GM12891 (cell line): ENCODE results near the gene AGRP.

Source experiments
- PAX5 ChIP-seq: IDR thresholded peaks from 2 replicates; pipeline ENCODE4 v1.6.1; 2011; ENCODE audit warnings: low read length, moderate library complexity, mild to moderate bottlenecking; ENCODE audit not compliant: insufficient read depth, severe bottlenecking
- POLR2A ChIP-seq: IDR thresholded peaks from 2 replicates; pipeline ENCODE4 v1.6.1; 2011; ENCODE audit warnings: low read depth, low read length, control low read depth
- POLR2AphosphoS5 ChIP-seq: IDR thresholded peaks from 2 replicates; pipeline ENCODE4 v1.6.1; 2011; ENCODE audit warnings: low read depth, low read length, control low read depth
- SPI1 ChIP-seq: IDR thresholded peaks from 2 replicates; pipeline ENCODE4 v1.6.1; 2011; ENCODE audit warnings: low read depth, low read length, control low read depth
- TAF1 ChIP-seq: IDR thresholded peaks from 2 replicates; pipeline ENCODE4 v1.6.1; 2011; ENCODE audit warnings: low read depth, low read length, control low read depth

- TF ChIP-seq POLR2AphosphoS5 (no peak), TAF1 (no peak), POLR2A (no peak), SPI1 (no peak), PAX5 (no peak)
Measured at GRCh38 chr16:67489401-67490083, 6.2 kb upstream of the AGRP start.
